Activated T-cell treated with anti-CD3 and anti-CD28 coated beads, Interleukin-2, amount 50 U/mL, for 72 hours (primary cell): ENCODE data around the gene LVRN. TPM values are rescaled to one million over a fixed set of nuclear protein-coding genes. Genes with fewer than 3 reads are reported as not detected.

Experiments
- ATAC-seq, 2 donors: fragments of 150-1000 bp; cut with Tn5 transposase; replicated peaks in 1 of 2; 2 replicates each; pipeline ENCODE4 v1.10.0; 2021; ENCODE audit warnings: moderate library complexity in 2 of 2, mild to moderate bottlenecking in 1 of 2
- DNase-seq, 2 donors: peaks; one replicate each; pipeline ENCODE4 v3.0.0; 2021 to 2022; ENCODE audit warnings: mixed read lengths in 1 of 2
- H3K27ac Mint-ChIP-seq: one replicate; pipeline ENCODE4 v1.8.0; 2022; ENCODE audit warnings: mild to moderate bottlenecking, moderate library complexity, mixed read lengths
- H3K27me3 Mint-ChIP-seq: one replicate; pipeline ENCODE4 v1.8.0; 2022; ENCODE audit warnings: low read depth, mixed read lengths
- H3K36me3 Mint-ChIP-seq, 2 donors: one replicate each; pipeline ENCODE4 v1.8.0; 2022; ENCODE audit warnings: mixed read lengths in 2 of 2, mild to moderate bottlenecking in 1 of 2; ENCODE audit not compliant: insufficient read depth in 2 of 2
- H3K4me1 Mint-ChIP-seq: one replicate; pipeline ENCODE4 v1.8.0; 2022; ENCODE audit warnings: low read depth, mixed read lengths
- H3K4me3 Mint-ChIP-seq, 2 donors: one replicate each; pipeline ENCODE4 v1.8.0; 2022; ENCODE audit warnings: mild to moderate bottlenecking in 2 of 2, mixed read lengths in 2 of 2, moderate library complexity in 2 of 2
- H3K9me3 Mint-ChIP-seq, 2 donors: one replicate each; pipeline ENCODE4 v1.8.0; 2022; ENCODE audit warnings: mixed read lengths in 2 of 2
- total RNA-seq, 2 donors: library from RNA; stranded (reverse); gene quantifications; one replicate each; pipeline ENCODE4 v1.2.3, GENCODE V29; 2022

Gene LVRN
- total RNA-seq, 2 donors from 2014 or later: 0.07 TPM; not detected in 1

DNA sequence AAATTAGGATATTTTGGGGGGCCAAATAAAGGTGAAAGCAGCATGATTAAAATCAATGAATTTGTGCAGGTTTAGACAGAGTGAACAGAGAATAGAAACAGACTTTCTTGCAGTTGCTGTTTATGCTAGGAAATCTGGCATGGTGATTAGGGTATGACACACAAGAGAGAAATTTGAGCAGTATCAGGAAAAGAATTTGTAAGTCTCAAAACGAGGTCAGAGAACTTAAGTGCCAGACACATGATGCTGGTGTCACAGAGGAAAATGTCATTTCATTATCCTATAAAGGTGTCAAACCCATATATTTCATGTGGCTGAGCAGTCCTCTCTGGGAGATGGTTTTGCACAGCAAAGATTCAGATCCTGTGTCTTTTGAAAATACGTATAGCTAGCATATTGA is 15.7 kb downstream of the LVRN start:
- DNase-seq: no peak
- no peaks in the 10 kb centered on the region for H3K36me3 Mint-ChIP-seq
- H3K9me3 Mint-ChIP-seq: no peaks in the 10 kb centered on the region
- peaks cover 26% of the 10 kb centered on the region for H3K27me3 Mint-ChIP-seq
- ATAC-seq: no peak
- H3K4me3 Mint-ChIP-seq: no peak overlapping the region
- no peak overlapping the region for H3K27ac Mint-ChIP-seq
- no peaks in the 10 kb centered on the region for H3K4me1 Mint-ChIP-seq

DNA sequence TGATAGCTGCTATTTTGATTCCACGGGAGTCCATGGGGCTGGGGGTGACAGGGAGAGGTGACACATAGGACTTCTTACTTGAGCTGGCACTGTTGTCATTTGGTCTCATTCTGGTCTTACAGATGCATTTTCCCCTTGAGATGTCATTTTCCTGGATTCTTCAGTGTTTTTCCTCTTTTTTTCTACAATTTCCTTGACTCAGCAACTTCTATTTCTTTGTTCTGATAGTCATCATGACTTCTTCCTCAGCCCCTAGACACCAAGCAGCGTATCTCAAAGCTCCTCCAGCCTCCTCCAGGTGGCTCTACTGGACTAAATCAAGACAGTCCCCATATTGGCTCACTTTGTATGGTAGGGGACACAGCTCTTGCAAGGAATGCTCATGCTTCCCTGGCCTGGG is 16.5 kb downstream of the LVRN start:
- no peak overlapping the region for H3K4me3 Mint-ChIP-seq
- DNase-seq (no peak), ATAC-seq (no peak)
- H3K27ac Mint-ChIP-seq: no peak overlapping the region
- peaks cover 26% of the 10 kb centered on the region for H3K27me3 Mint-ChIP-seq
- no peaks in the 10 kb centered on the region for H3K9me3 Mint-ChIP-seq
- no peaks in the 10 kb centered on the region for H3K4me1 Mint-ChIP-seq
- no peaks in the 10 kb centered on the region for H3K36me3 Mint-ChIP-seq

DNA sequence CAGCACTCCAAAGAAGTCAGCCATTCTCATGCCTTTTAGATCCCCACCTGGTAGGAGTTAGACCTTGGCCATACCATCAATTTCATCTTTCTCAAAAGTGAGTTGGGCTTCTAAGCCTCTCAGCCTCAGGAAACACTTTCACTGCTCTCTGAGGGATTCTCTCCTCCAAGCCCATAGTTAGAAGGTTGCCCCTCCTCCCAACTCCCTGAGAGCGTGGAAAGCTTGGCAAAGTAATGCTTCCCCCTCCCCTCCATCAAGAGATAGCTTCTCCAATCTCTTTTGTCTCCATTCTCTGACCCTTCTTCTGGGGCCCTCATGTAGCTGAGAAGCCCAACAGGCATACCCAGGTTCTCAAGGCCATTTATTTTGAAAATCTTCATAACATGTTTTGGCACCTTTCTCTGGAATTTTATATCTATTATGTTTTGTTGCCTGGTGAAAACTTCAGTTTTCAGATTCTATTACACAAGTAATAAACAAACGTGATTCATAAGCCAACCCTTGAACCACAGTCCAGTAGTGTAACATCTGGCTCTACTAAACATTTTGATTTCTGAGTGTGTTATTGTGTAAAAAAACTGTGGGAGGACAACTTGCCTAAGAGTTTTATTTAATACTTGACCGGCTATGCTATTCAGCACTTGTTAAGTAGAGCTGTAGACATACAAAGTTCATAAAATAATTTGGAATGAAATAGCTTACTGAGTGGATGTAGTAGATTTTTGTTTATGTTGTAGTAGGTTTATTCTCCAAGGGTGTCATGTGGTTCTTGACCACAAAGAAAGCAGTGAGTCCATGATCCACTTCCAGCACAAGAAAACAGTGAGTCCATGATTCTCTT is 17.1 kb downstream of the LVRN start:
- H3K9me3 Mint-ChIP-seq: no peaks in the 10 kb centered on the region
- H3K27me3 Mint-ChIP-seq: peaks cover 31% of the 10 kb centered on the region
- no peak for DNase-seq
- H3K27ac Mint-ChIP-seq: no peak overlapping the region
- H3K36me3 Mint-ChIP-seq: no peaks in the 10 kb centered on the region
- no peak for ATAC-seq
- H3K4me1 Mint-ChIP-seq: no peaks in the 10 kb centered on the region
- H3K4me3 Mint-ChIP-seq: no peak overlapping the region

DNA sequence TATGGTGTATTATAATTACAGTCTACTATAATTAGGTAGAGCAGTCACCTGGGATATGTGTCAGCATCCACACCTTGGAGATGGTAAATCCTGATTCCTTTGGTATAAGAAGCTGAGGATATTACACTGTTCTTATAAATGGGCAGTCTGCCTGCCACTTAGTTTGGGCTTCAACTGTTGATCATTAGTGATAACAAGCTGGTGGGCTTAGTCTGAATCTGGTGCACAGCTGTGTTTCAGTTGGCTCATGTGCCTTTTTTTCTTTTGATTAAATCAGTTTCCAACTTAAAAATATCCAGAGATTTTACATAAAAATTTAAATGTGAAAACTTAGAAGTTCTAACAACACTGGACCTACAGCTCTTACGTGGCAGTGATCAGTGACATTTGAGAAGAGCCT is 21.2 kb downstream of the LVRN start:
- DNase-seq (no peak), ATAC-seq (no peak)
- Mint-ChIP-seq H3K27ac (no peak overlapping the region), H3K9me3 (no peaks in the 10 kb centered on the region), H3K4me3 (no peak overlapping the region), H3K36me3 (no peaks in the 10 kb centered on the region), H3K27me3 (peaks cover 21% of the 10 kb centered on the region), H3K4me1 (no peaks in the 10 kb centered on the region)

DNA sequence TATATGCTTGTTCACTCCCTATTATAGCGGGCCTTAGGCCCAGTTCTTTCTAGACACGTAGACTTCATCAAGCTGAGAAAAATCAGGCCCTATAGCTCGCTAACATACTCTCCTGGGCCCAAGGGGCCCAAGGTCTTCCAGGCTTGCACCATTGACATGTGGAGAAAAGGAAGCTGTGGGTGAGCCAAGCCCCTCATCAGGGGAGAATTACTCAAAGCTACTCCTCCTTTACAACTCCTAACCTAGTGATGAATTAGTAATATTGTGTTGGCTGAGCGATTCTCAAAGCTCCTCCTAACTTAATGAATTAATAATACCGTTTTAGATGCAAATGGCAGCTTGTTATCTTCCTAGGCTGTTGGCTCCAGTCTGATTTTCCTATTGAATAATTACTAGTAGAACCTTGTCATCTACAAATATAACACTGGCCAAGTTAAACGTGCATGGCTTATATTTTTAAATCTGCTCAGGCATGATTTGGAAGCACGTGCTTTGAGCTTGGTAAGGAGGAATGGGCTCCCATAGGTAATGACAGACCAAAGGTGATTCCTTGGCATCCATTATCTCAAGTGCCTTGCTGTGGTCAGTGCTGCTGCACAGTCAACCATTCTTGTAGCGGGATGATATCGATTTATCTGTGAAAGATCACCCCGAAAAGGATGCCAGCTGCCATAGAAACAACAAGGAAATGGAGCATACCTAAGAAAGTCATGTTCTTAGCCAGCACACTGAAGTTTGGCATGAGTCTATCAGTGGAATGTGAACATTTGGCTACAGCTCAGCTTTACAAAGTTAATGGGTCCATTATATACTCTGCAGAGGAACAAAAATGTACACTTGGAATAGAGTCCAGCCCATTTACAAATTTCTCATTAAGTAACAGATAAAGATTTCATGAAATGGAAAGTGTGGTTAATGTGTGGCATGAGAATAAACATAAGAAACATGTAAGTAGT is 23.8 kb downstream of the LVRN start:
- no peak for ATAC-seq
- Mint-ChIP-seq H3K36me3 (no peaks in the 10 kb centered on the region), H3K4me1 (no peaks in the 10 kb centered on the region), H3K27me3 (peaks cover 11% of the 10 kb centered on the region), H3K9me3 (no peaks in the 10 kb centered on the region), H3K27ac (no peak overlapping the region), H3K4me3 (no peak overlapping the region)
- no peak for DNase-seq

DNA sequence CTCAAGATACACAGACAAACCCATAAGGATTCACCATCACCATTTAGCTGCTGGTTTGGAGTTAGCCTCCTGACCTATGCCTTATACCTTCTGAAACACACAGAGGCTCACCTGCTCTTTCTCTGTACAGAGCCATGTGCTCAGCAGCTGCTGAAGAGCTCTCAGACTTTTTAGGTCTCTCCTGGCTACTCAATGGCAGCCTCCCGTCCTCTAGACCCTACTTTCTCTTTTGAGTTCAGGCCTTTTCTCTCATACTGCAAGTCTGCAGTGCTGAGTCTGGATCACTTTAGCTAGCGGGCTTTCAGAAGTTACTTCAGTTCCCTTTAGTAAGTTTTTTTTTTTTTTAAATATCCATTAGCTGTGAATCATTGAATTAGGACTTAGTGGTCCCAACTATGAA is 25.7 kb downstream of the LVRN start:
- no peak overlapping the region for H3K27ac Mint-ChIP-seq

DNA sequence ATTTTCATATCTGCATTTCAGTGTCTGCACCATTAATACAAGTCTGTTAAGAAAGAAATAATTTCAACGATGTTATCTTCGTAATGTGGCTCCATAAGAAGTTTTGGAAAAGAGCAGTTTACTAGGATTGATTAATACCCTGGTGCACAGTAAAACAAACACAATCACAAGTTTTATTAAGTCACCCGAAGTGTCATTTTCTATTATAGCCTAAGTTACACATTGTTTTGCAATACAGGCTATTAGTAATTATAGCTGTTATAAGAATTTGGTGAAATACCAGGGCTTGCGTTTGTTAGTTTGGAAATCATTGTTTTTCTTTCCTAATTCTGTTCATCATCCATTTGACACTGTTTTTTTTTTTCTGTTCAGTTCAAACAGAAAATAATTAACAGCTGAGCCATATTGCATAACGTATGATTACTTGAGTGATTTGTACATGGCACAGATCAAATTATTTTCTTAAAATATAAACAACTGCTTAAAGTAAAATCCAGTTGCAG is 30.6 kb downstream of the LVRN start:
- Mint-ChIP-seq H3K9me3 (no peaks in the 10 kb centered on the region), H3K27me3 (peaks cover 31% of the 10 kb centered on the region), H3K4me3 (no peak overlapping the region), H3K4me1 (no peaks in the 10 kb centered on the region), H3K27ac (no peak overlapping the region), H3K36me3 (no peaks in the 10 kb centered on the region)
- DNase-seq (no peak), ATAC-seq (no peak)

More for the DNA sequence above, 25.7 kb downstream of the LVRN start:
- DNase-seq (no peak), ATAC-seq (no peak)
- Mint-ChIP-seq H3K4me1 (no peaks in the 10 kb centered on the region), H3K9me3 (no peaks in the 10 kb centered on the region), H3K4me3 (no peak overlapping the region), H3K27me3 (peaks cover 26% of the 10 kb centered on the region), H3K36me3 (no peaks in the 10 kb centered on the region)

DNA sequence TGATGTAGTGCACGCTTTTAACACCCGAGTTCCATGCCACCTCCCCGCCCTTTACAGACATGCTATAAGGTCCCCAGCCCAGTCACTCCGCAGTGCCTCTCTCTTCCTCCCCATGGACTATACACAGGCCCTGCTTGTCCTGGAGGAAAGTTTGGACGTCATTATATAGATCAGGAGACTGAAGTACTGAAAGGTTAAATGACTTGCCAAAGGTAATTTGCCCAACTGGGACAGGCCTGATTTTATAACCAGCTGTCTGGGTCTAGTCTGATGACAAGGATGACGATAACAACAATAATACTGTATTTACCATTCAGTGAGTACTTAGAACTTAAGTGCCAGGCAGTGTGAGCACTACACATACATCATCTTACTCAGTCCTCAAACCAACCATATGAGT is 33.1 kb downstream of the LVRN start:
- Mint-ChIP-seq H3K9me3 (no peaks in the 10 kb centered on the region), H3K27ac (no peak overlapping the region), H3K36me3 (no peaks in the 10 kb centered on the region), H3K4me3 (no peak overlapping the region), H3K27me3 (peaks cover 34% of the 10 kb centered on the region), H3K4me1 (no peaks in the 10 kb centered on the region)
- DNase-seq (no peak), ATAC-seq (no peak)

DNA sequence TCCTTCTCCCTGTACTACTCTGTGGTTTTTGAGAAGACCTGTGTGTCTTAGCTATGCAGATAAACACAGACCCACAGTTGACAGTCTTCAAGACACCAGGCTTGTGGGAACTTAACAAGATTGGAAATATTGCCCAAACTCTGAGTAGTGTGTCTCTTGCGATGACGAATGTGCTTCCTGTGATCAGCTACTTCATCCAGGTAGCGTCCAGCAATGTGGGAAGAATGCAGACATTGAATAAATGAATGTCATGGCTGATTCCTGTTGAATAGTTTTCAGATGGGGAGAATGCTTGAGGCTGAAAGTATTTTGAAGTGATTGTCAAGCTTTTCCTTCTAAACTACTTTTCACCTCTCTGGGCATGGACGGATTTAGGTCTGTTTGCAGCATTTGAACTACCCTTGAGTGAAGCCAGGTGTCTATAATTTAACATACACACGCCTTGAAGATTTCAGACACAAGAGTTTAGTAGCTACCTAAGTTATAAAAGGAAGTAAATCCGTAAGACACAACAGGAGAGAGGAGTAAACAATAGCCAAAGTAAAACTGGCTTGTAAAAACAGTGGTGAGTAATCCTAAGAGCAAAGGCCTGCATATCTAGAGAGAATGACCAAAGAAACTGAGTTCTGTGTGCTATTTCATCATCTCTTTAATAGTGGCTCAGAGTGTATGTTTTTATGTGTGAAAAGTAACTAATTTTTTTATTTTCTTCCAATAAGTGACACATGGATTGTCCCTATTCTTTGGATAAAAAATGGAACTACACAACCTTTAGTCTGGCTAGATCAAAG is 40.0 kb downstream of the LVRN start:
- H3K27me3 Mint-ChIP-seq: peaks cover 14% of the 10 kb centered on the region
- DNase-seq: no peak
- no peak for ATAC-seq
- no peaks in the 10 kb centered on the region for H3K4me1 Mint-ChIP-seq
- H3K27ac Mint-ChIP-seq: no peak overlapping the region
- no peaks in the 10 kb centered on the region for H3K36me3 Mint-ChIP-seq
- H3K9me3 Mint-ChIP-seq: no peaks in the 10 kb centered on the region
- H3K4me3 Mint-ChIP-seq: no peak overlapping the region

DNA sequence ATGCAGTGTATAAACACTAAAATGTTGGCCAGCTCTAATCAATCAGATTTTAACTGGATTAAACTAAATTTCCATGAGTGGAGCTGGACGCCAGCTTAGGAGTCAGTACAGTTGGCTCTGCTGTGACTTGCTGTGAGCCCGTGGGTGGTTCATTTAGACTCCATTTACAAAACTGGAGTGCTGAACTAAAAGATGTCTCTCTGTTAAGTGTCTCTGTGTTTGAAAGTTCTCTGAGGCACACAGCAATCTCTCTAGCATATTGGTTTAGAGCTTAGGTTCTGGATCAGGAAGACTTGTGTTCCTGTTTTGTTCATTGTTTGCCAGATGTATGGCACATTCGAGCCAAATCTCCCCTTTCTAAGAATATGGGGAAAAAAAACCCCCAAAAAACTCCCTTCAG is 42.0 kb downstream of the LVRN start:
- H3K9me3 Mint-ChIP-seq: no peaks in the 10 kb centered on the region
- H3K4me1 Mint-ChIP-seq: no peaks in the 10 kb centered on the region
- no peak for DNase-seq
- no peak overlapping the region for H3K27ac Mint-ChIP-seq
- no peak for ATAC-seq
- H3K4me3 Mint-ChIP-seq: no peak overlapping the region
- H3K36me3 Mint-ChIP-seq: no peaks in the 10 kb centered on the region
- H3K27me3 Mint-ChIP-seq: peaks cover 14% of the 10 kb centered on the region

DNA sequence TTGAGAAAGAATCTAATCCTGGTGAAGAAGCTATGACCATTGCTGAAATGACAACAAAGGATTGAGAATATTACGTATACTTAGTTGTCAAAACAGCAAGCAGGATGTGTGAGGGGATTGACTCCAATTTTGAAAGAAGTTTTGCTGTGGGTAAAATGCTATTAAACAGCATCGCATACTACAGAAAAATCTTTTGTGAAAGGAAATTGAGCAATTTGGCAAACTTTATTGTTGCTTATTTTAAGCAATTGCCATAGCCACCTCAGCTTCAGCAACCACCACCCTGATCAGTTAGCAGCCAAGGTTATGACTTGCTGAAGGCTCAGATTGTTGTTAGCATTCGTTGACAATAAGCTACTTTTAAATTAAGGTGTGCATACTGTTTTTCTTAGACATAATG is 47.5 kb downstream of the LVRN start:
- no peak overlapping the region for H3K4me3 Mint-ChIP-seq
- ATAC-seq (no peak), DNase-seq (no peak)
- peaks cover 20% of the 10 kb centered on the region for H3K27me3 Mint-ChIP-seq
- H3K27ac Mint-ChIP-seq: no peak overlapping the region
- no peaks in the 10 kb centered on the region for H3K4me1 Mint-ChIP-seq
- H3K9me3 Mint-ChIP-seq: no peaks in the 10 kb centered on the region
- no peaks in the 10 kb centered on the region for H3K36me3 Mint-ChIP-seq

DNA sequence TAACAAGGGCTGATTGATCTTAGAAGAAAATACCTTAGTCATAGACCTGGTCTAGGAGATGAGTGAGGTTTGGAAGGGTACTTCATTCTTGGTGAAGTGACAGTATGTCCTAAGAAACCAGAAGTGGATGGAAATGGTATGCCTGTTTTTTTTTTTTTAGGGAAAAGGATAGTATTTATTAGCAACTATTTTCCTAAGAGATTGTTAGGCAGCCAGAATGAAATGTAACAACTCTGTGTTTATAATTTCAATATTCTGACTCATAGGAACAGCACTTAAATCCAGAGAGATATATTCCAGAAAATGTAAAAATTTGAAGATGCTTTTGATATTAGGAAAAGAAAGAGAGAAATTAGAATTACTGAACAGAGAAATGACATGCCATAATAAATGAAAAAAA is 48.8 kb downstream of the LVRN start:
- Mint-ChIP-seq H3K4me3 (no peak overlapping the region), H3K36me3 (no peaks in the 10 kb centered on the region), H3K4me1 (no peaks in the 10 kb centered on the region), H3K27me3 (peaks cover 21% of the 10 kb centered on the region), H3K27ac (no peak overlapping the region), H3K9me3 (no peaks in the 10 kb centered on the region)
- ATAC-seq (no peak), DNase-seq (no peak)
